Activated CD8-positive, alpha-beta memory T cell treated with anti-CD3 and anti-CD28 coated beads, Interleukin-2, amount 50 U/mL, for 1 hour (primary cell): Measurements from ENCODE around the gene C6orf15.

Experiments used
- DNase-seq: peaks from one replicate; pipeline ENCODE4 v3.0.0-alpha.2; 2020; ENCODE audit errors: extremely low read depth

Gene C6orf15

GRCh38 chr6:31130751-31131150 lies 18.4 kb upstream of the C6orf15 start:
- DNase-seq: no peak

GRCh38 chr6:31129130-31129529 lies 16.8 kb upstream of the C6orf15 start:
- DNase-seq: no peak

GRCh38 chr6:31128093-31128676 lies 15.8 kb upstream of the C6orf15 start:
- DNase-seq: peak; percentile 27

GRCh38 chr6:31126396-31127175 lies 14.2 kb upstream of the C6orf15 start:
- DNase-seq: no peak

- DNase-seq: no peak
These were observed 13.4 kb upstream of the C6orf15 start for GRCh38 chr6:31125586-31126363.

GRCh38 chr6:31125162-31125561 lies 12.8 kb upstream of the C6orf15 start:
- DNase-seq: no peak

- DNase-seq: no peak
These were observed 10.7 kb upstream of the C6orf15 start for GRCh38 chr6:31122791-31123706.

GRCh38 chr6:31121131-31121790 lies 8.9 kb upstream of the C6orf15 start:
- no peak for DNase-seq

- no peak for DNase-seq
These were observed 8.0 kb upstream of the C6orf15 start, which contains the start of gene CDSN for GRCh38 chr6:31120151-31120915. Gene CDSN, minus strand, starts transcription at chr6:31120446. Its CDS starts 27 bp downstream, at chr6:31120419.

- DNase-seq: no peak
These were observed 5.8 kb upstream of the C6orf15 start for GRCh38 chr6:31118178-31118577.

- no peak for DNase-seq
These were observed 4.4 kb upstream of the C6orf15 start for GRCh38 chr6:31116661-31117385.

GRCh38 chr6:31115941-31116560 lies 3.7 kb upstream of the C6orf15 start:
- no peak for DNase-seq

- DNase-seq: no peak
These were observed 2.8 kb upstream of the C6orf15 start for GRCh38 chr6:31114970-31115849.

- DNase-seq: no peak
These were observed 2.1 kb upstream of the C6orf15 start, which contains the start of gene PSORS1C1 for GRCh38 chr6:31114541-31114878. Gene PSORS1C1, plus strand, starts transcription at chr6:31114800. Its CDS starts 14,833 bp downstream, at chr6:31129633.

- DNase-seq: no peak
These were observed 1.6 kb upstream of the C6orf15 start for GRCh38 chr6:31113861-31114540.

GRCh38 chr6:31111712-31112111 lies 663 bp downstream of the C6orf15 start:
- no peak for DNase-seq

- no peak for DNase-seq
These were observed 1.4 kb downstream of the C6orf15 start for GRCh38 chr6:31110825-31111582.
